ENCODE results near the gene FAT2. TPM values are rescaled to one million over a fixed set of nuclear protein-coding genes. Genes with fewer than 3 reads are reported as not detected.

FAT2 gene
- total and polyA plus RNA-seq, 2 experiments from 2014 or later, result 0.06 to 0.59 TPM

- no peak for TF ChIP-seq CREB1 (CRISPR knock-in tag; IDR thresholded peaks at IDR 0.05; ENCODE audit: low read depth)
- no peak for TF ChIP-seq ZNF462 (CRISPR knock-in tag; IDR thresholded peaks at IDR 0.05)
- no peak for TF ChIP-seq POLR2AphosphoS5 (IDR thresholded peaks at IDR 0.05; ENCODE audit: low read depth)
- TF ChIP-seq STAT1 (IDR thresholded peaks at IDR 0.05; ENCODE audit: unreplicated experiment), result no peak
- TF ChIP-seq NANOG (IDR thresholded peaks at IDR 0.05; ENCODE audit: borderline replicate concordance), result no peak
These were observed 33.7 kb downstream of the FAT2 start (continued) for GRCh38 chr5:151557466-151557865.

GRCh38 chr5:151556806-151557205, 34.3 kb downstream of the FAT2 start:
- no peak for DNase-seq (ENCODE audit: low spot score)
- no peaks in the 10 kb centered on the region for H3K79me2 ChIP-seq (replicated peaks; ENCODE audit: insufficient read depth)
- TF ChIP-seq ZNF462 (CRISPR knock-in tag; IDR thresholded peaks at IDR 0.05), result no peak
- TF ChIP-seq STAT1 (IDR thresholded peaks at IDR 0.05; ENCODE audit: unreplicated experiment), result no peak
- TF ChIP-seq ZNF114 (CRISPR knock-in tag; IDR thresholded peaks at IDR 0.05), result no peak
- no peak for TF ChIP-seq CTCF (conservative IDR thresholded peaks at IDR 0.05; ENCODE audit: low read depth in 2 of 2)

More at GRCh38 chr5:151556806-151557205, 34.3 kb downstream of the FAT2 start:
- H3K36me3 Mint-ChIP-seq (ENCODE audit: low read depth), result no peaks in the 10 kb centered on the region
- Histone ChIP-seq H3K4me1 (ENCODE audit: insufficient read depth) (no peaks in the 10 kb centered on the region), H3F3A (replicated peaks; ENCODE audit: low read depth) (no peaks in the 10 kb centered on the region), H3K36me3 (ENCODE audit: insufficient read depth) (no peaks in the 10 kb centered on the region), H3K27ac (ENCODE audit: low read depth) (no peak overlapping the region), H3K27me3 (ENCODE audit: insufficient read depth) (no peaks in the 10 kb centered on the region), H3K4me2 (no peak overlapping the region), H4K20me1 (replicated peaks; ENCODE audit: insufficient read depth) (no peaks in the 10 kb centered on the region), H3K4me3 (no peak overlapping the region), H3K9me2 (ENCODE audit: insufficient read depth) (no peaks in the 10 kb centered on the region; the same call in 1 of the 2 replicates), H2AFZ (no peak overlapping the region)
- H3K4me1 Mint-ChIP-seq, result peaks cover 2% of the 10 kb centered on the region; the same call in 1 of the 3 replicates
- H3K27me3 Mint-ChIP-seq (ENCODE audit: insufficient read depth, low read depth, poor library complexity), result peaks cover 6% of the 10 kb centered on the region
- no peaks in the 10 kb centered on the region; the same call in 2 of the 3 replicates for H3K9me3 Mint-ChIP-seq
- no peak overlapping the region for H3K4me3 Mint-ChIP-seq
- ATAC-seq, result no peak
- no peak overlapping the region for H3K27ac Mint-ChIP-seq
